Activated T-cell treated with anti-CD3 and anti-CD28 coated beads, Interleukin-2, amount 50 U/mL, for 24 hours (primary cell): Measurements from ENCODE around the gene PLCH1.

Experiments used
- DNase-seq: peaks from one replicate; pipeline ENCODE4 v3.0.0-alpha.2; 2020
- H3K27ac Mint-ChIP-seq: 2 replicates; pipeline ENCODE4 v1.8.0; 2020; ENCODE audit warnings: mild to moderate bottlenecking, mixed read lengths
- H3K27me3 Mint-ChIP-seq: 2 replicates; pipeline ENCODE4 v1.8.0; 2020; ENCODE audit warnings: mixed read lengths
- H3K36me3 Mint-ChIP-seq: 2 replicates; pipeline ENCODE4 v1.8.0; 2020; ENCODE audit warnings: low read depth, mixed read lengths
- H3K4me1 Mint-ChIP-seq: 2 replicates; pipeline ENCODE4 v1.8.0; 2020; ENCODE audit warnings: low read depth, mixed read lengths
- H3K4me3 Mint-ChIP-seq: 2 replicates; pipeline ENCODE4 v1.8.0; 2020; ENCODE audit warnings: mild to moderate bottlenecking, moderate library complexity, mixed read lengths
- H3K9me3 Mint-ChIP-seq: 2 replicates; pipeline ENCODE4 v1.8.0; 2020; ENCODE audit warnings: mixed read lengths

The PLCH1 gene

DNA sequence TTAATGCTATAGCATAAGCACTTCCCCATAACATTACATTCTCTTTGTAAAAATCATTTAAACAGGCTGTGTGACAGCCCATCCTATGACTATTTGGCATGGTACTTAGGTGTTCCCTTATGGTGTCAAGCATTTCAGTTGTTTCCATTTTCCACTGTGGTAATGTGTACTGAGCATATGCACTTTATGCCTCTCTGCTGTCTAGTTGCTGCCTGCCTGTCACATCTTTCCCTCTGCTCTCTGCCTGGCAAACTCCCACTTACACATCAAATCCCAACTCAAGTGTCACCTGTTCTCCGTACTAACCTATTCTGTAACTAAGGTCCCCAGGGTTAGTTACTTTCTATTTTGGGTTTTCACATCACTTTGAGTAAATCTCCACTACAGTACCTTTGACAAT is 367.0 kb downstream of the PLCH1 start:
- no peak for DNase-seq
- H3K4me3 Mint-ChIP-seq = no peak overlapping the region
- no peaks in the 10 kb centered on the region for H3K36me3 Mint-ChIP-seq
- no peaks in the 10 kb centered on the region for H3K9me3 Mint-ChIP-seq
- H3K27ac Mint-ChIP-seq = no peak overlapping the region
- no peaks in the 10 kb centered on the region for H3K4me1 Mint-ChIP-seq
- peaks cover 4% of the 10 kb centered on the region for H3K27me3 Mint-ChIP-seq

DNA sequence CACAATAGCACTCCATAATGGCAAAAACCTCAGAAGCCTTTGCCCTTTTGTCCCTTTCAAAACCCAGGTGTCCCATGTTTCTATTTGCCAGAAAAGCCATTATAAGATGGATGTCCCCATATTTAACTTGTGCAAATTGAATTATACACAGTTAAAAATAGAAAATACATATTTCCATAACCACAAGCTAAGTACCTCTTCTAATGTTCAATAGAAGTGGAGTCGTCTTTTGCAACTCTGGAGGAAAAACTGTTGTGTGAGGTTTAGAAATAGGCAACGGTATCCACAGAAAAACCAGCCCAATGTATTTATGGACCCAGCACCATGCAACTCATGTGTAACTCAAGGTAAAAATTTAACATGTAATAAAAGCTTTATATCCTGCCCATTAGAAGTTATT is 367.8 kb downstream of the PLCH1 start:
- no peaks in the 10 kb centered on the region for H3K4me1 Mint-ChIP-seq
- H3K27ac Mint-ChIP-seq = no peak overlapping the region
- no peaks in the 10 kb centered on the region for H3K9me3 Mint-ChIP-seq
- no peak for DNase-seq
- no peaks in the 10 kb centered on the region for H3K36me3 Mint-ChIP-seq
- H3K27me3 Mint-ChIP-seq = peaks cover 4% of the 10 kb centered on the region
- no peak overlapping the region for H3K4me3 Mint-ChIP-seq

DNA sequence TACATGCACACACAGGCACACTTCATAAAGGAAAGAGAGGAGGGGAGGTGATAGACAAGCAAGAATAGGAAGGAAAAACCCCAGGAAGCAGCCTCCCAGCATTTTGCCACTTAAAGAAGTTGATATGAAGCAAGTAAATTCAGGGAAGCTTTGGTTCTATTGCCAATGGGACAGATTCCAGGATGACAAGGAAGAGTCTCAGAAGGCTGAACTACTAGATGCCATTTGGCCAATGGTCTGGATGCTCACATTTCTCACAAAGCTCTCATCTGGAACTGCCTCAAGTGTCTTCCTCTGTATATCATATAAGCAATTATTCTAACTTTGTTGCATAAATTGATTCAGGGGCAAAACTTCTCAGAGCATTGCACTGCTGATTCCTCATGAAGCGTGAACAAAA is 372.6 kb downstream of the PLCH1 start:
- H3K27me3 Mint-ChIP-seq = no peaks in the 10 kb centered on the region
- H3K36me3 Mint-ChIP-seq = no peaks in the 10 kb centered on the region
- H3K4me1 Mint-ChIP-seq = no peaks in the 10 kb centered on the region
- H3K27ac Mint-ChIP-seq = no peak overlapping the region
- no peak for DNase-seq
- H3K4me3 Mint-ChIP-seq = no peak overlapping the region
- no peaks in the 10 kb centered on the region for H3K9me3 Mint-ChIP-seq

DNA sequence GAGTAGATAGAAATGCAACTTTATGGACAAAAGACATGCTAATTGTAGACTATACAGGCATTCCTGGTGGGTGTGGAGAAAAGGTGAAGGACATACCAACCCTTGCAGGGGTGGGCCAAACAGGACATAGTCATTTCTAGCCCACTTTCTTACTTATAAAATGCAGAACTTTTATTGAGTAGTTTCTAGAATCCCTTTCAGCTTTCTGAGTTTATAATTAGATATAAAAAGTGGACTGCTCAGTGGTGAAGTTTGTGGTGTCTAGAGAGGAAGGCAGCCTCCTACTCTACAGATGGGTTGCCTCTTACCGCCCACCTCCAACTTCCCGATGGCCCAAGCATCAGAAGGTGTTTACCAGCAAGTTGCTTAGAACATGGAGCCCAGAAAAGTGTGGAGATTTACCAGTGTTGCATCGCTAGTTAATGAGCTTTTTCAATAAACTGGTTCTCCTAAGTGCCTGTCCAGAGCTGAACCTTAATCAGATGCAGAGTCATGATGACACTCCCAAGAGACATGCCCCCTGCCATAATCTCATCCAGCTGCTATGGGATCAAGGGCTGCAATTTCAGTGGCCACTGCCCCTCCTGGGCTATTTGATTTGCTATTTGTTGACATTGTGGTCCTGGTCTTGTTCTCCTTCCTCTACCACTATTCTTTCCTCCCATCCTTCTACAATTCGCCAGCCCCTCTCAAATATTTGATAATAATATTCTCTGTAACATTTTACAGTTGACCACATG is 373.9 kb downstream of the PLCH1 start:
- DNase-seq = no peak
- no peak overlapping the region for H3K4me3 Mint-ChIP-seq
- no peaks in the 10 kb centered on the region for H3K4me1 Mint-ChIP-seq
- no peaks in the 10 kb centered on the region for H3K27me3 Mint-ChIP-seq
- H3K27ac Mint-ChIP-seq = no peak overlapping the region
- H3K9me3 Mint-ChIP-seq = no peaks in the 10 kb centered on the region
- H3K36me3 Mint-ChIP-seq = no peaks in the 10 kb centered on the region

DNA sequence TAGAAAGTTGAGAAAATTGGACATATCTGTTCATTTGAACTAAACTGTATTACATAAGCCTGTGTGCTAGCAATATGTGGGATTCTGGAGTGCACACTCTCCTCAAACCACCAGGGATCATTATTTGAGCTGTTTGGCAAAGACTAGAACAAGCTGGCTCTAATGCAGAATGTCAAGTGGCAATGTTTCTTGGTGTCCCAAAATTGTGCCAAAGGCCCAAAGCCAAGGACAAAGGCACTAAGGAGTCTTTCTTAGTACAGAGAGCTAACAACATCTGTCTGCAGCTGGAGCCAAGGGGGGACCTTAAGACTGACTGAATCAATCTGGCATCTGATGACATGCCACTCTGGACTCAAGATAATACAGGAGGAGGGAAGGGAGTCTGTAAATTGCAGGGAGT is 374.7 kb downstream of the PLCH1 start:
- Mint-ChIP-seq H3K4me3 (no peak overlapping the region), H3K36me3 (no peaks in the 10 kb centered on the region), H3K9me3 (peaks cover 2% of the 10 kb centered on the region), H3K27ac (no peak overlapping the region), H3K4me1 (no peaks in the 10 kb centered on the region), H3K27me3 (no peaks in the 10 kb centered on the region)
- DNase-seq = no peak

DNA sequence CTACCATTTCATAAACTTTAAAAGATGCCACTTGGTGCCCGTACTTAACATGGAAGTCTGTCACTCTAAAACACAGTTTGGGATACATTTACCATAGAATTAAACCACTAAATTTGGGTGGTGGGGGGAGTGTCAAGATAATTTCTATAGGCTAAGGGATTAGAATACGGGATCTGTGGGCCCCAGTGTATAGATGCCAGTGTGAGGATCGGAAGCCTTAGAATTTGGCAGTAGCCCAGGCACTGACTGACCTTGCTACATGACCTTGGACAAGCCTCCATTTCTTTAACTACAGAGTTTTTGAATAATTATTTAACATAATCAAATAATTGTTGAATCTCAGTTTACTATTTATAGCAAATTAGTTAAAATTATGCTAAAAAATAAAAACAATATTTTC is 375.1 kb downstream of the PLCH1 start:
- Mint-ChIP-seq H3K36me3 (no peaks in the 10 kb centered on the region), H3K9me3 (peaks cover 6% of the 10 kb centered on the region), H3K4me3 (no peak overlapping the region), H3K4me1 (no peaks in the 10 kb centered on the region), H3K27me3 (no peaks in the 10 kb centered on the region), H3K27ac (no peak overlapping the region)
- DNase-seq = no peak

DNA sequence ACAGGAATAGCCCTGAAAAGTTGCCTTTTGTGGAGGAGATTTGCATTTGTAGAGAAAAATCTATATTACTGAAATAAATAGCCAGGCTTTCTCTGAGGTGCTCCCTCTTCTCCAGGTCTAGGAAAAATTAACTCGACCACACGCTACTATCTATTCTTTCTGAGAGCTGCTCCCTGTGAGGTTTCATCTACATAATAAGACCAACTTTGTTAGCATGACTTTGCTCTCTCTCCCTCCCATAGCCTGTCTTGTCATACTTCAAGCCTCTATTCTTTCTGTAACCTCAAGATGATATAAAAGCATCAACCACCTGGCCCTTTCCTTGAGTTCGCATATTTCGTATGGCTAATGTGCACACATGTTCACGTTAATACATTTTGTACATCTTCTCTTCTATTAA is 375.6 kb downstream of the PLCH1 start:
- no peak overlapping the region for H3K27ac Mint-ChIP-seq

DNA sequence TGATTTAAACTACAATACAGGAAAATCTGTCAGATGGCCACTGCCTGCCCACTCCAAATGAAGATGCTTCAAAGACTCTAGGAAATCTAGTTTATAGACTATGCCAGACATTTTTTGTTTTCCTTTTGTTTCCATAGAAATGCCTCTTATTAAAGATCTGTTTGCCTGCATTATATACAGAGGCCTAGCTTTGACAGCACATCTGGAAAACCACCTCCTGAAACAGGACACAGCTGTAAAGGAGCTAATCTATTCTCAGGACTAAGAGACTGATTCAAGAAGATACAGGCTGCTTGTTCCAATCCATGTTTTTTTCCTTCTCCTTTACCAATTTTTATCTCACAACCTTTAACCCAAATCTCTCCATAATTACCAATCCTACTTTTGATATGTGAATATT is 376.1 kb downstream of the PLCH1 start:
- Mint-ChIP-seq H3K9me3 (peaks cover 10% of the 10 kb centered on the region), H3K27me3 (no peaks in the 10 kb centered on the region), H3K27ac (no peak overlapping the region), H3K4me1 (no peaks in the 10 kb centered on the region), H3K4me3 (no peak overlapping the region), H3K36me3 (no peaks in the 10 kb centered on the region)
- no peak for DNase-seq

More for the DNA sequence above, 375.6 kb downstream of the PLCH1 start:
- Mint-ChIP-seq H3K4me1 (no peaks in the 10 kb centered on the region), H3K36me3 (no peaks in the 10 kb centered on the region), H3K27me3 (no peaks in the 10 kb centered on the region), H3K4me3 (no peak overlapping the region), H3K9me3 (peaks cover 8% of the 10 kb centered on the region)
- DNase-seq = no peak

DNA sequence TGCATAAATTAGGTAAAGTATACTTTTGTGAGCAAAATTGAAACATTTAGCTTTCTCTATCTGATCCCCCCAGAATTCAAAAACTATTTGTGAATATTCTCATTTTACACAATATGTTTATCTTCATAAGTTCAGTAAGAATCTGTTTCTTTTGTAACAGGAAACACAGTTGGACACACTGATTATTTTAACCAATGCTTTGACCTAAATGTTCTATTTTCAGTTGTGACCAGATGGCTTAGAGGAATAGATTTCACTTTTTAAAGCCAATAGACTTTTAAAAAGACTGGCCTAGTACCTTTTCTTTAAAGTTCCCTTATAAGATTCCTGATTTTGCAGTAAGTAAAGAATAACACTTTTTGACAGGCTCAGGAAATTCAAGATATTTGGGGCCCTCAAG is 377.4 kb downstream of the PLCH1 start:
- no peak for DNase-seq
- no peaks in the 10 kb centered on the region for H3K27me3 Mint-ChIP-seq
- no peak overlapping the region for H3K27ac Mint-ChIP-seq
- H3K9me3 Mint-ChIP-seq = peaks cover 10% of the 10 kb centered on the region
- no peaks in the 10 kb centered on the region for H3K36me3 Mint-ChIP-seq
- H3K4me1 Mint-ChIP-seq = no peaks in the 10 kb centered on the region
- no peak overlapping the region for H3K4me3 Mint-ChIP-seq

DNA sequence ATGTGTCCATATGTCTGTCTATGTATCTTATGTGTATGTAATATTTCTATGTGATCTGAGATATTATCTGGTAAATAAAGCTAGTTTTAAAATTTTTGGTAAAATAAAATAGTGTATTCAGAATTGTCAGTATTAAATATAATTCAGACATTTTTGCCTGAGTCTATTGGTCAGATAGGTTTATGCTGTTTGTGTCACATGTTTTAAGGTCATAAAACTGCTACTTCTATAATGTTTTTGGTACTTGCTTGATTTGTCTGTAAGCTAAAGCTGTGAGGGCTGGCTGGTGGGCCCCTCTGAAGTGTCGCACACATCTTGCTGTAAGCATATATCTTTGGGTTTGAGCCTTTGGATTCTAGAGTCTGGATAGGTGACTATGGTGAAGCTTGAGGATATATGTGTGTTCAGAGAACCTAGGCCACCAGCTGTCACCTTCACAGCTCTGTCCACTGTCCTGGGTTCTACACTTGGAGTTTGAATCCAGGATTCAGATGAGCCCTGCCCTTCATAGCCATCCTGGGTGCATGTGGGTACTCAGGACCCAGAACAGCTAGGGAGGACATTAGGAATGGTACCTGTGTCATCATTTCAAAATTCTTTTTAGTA is 379.6 kb downstream of the PLCH1 start:
- no peak overlapping the region for H3K4me3 Mint-ChIP-seq
- no peaks in the 10 kb centered on the region for H3K36me3 Mint-ChIP-seq
- no peaks in the 10 kb centered on the region for H3K27me3 Mint-ChIP-seq

DNA sequence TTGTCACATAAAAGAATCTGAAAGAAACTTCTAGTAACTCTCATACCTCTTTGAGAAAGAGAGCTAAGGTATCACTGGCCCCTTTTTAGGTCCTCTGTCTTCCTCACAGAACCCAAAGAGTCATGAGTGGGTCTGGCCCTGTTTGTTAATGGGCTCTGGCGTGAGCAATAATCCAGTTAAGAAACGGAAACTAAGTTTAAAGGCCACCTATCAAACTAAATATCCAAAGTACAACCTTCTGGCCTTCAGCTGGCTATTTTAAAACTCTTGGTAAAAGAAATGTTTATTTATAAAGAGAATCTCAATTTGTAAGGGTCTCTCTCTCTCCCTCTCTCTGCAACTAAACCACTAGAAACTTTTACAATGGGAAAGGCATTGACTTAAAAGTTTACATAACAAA is 380.4 kb downstream of the PLCH1 start:
- no peaks in the 10 kb centered on the region for H3K27me3 Mint-ChIP-seq
- no peak for DNase-seq
- H3K27ac Mint-ChIP-seq = no peak overlapping the region
- peaks cover 10% of the 10 kb centered on the region for H3K9me3 Mint-ChIP-seq
- no peaks in the 10 kb centered on the region for H3K4me1 Mint-ChIP-seq
- no peak overlapping the region for H3K4me3 Mint-ChIP-seq
- H3K36me3 Mint-ChIP-seq = no peaks in the 10 kb centered on the region

More for the DNA sequence above, 379.6 kb downstream of the PLCH1 start:
- Mint-ChIP-seq H3K27ac (no peak overlapping the region), H3K4me1 (no peaks in the 10 kb centered on the region), H3K9me3 (peaks cover 10% of the 10 kb centered on the region)
- DNase-seq = no peak

DNA sequence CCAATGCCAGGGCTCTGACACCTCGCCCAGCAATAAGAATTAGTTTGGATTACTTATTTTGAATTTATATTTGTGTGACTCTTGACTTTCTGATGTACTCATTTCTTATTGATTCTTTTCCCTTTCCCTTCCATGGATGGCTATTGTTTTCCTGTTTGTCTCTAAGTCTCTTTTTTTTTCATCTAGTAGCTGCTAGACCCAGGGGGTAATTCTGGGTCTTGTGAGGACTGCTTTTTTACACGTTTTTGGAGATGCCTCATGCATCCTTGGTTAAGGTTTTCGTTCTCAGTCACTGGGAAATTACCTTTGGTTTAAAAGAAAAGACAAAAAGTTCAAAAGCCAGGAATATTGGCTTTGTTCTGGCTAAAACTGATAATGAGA is 381.2 kb downstream of the PLCH1 start:
- H3K36me3 Mint-ChIP-seq = no peaks in the 10 kb centered on the region
- no peak overlapping the region for H3K4me3 Mint-ChIP-seq
- H3K27ac Mint-ChIP-seq = no peak overlapping the region
- no peak for DNase-seq
- peaks cover 10% of the 10 kb centered on the region for H3K9me3 Mint-ChIP-seq
- H3K4me1 Mint-ChIP-seq = no peaks in the 10 kb centered on the region
- no peaks in the 10 kb centered on the region for H3K27me3 Mint-ChIP-seq

DNA sequence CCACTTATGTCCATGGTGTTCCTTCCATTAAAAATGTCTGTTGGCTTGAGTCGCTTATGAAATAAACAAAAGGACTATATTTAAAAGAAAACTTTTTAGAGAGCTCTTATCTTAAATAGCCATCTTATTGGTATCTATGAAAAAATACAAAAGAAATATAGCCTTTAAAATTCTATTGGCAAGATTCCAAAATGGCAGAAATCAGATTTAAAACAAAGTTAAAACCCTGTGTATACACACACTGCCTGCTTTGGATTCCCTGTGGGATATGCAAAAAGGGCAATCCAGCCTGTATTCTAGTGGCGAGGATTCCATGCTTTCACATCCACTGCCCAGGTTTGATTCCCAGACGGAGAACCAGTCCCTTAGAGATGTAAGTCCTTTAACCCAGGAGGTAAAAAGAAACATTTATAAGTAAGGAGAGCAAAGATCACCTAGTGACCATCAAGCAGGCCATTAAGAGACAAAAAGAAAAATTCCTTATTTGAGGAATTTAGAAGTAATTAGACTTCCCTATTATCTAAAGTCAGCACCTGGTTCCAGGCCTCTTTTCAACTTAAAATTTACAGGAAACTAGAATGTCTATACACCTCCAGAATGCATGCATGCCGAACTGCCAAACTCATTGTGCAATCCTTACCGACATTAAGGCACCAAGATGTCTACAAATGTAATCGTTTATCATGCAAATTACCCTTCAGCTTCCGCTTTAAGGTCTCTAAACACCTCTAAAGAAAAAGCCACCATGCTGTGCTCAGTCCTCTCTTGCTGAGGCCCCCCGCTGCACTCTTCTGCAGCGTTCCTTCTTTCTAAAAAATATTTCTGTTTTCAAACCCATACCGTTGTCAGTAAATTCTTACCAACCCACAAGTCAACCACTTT is 381.8 kb downstream of the PLCH1 start:
- no peaks in the 10 kb centered on the region for H3K4me1 Mint-ChIP-seq
- no peaks in the 10 kb centered on the region for H3K36me3 Mint-ChIP-seq
- no peak for DNase-seq
- H3K4me3 Mint-ChIP-seq = no peak overlapping the region
- no peaks in the 10 kb centered on the region for H3K27me3 Mint-ChIP-seq
- H3K27ac Mint-ChIP-seq = no peak overlapping the region
- H3K9me3 Mint-ChIP-seq = peaks cover 10% of the 10 kb centered on the region

DNA sequence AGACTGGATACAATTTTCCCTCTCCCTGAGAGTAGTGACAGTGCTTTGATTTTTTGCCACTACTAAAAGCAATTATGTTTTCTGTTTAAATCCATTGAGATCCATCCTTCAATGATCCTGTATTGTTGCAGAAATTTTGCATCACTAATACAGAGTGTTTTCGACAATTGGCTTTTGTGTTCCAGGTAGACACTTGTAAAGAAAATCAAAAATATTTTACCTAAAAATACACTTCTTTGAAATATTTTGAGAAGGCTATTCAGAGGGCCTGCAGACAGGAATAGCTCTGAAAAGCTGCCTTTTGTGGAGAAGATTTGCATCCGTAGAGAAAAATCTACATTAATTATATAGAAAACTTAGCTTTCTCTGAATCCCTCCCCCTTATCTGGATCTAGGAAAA is 384.6 kb downstream of the PLCH1 start:
- Mint-ChIP-seq H3K27ac (no peak overlapping the region), H3K4me1 (no peaks in the 10 kb centered on the region), H3K4me3 (no peak overlapping the region), H3K36me3 (no peaks in the 10 kb centered on the region), H3K27me3 (no peaks in the 10 kb centered on the region), H3K9me3 (peaks cover 9% of the 10 kb centered on the region)
- no peak for DNase-seq
